ENCODE results near the gene NONO.
"Not testable (repeated sequence)": the region's sequence is repeated elsewhere in the genome, so short reads cannot be mapped to it uniquely, and the experiment has no call there.

The NONO gene

GRCh38 chrX:71302461-71303213, 19.2 kb downstream of the NONO start:
- DNase-seq (ENCODE audit: extremely low read depth, insufficient read length) = no peak
- Histone ChIP-seq H3K36me3 (ENCODE audit: control insufficient read depth, insufficient read depth, low read length) (peaks cover 6% of the 10 kb centered on the region), H3K4me3 (replicated peaks; ENCODE audit: low read depth, low read length) (no peak overlapping the region), H3K27me3 (replicated peaks; ENCODE audit: control insufficient read depth, insufficient read depth, low read length) (no peaks in the 10 kb centered on the region)
- TF ChIP-seq CTCF (IDR thresholded peaks at IDR 0.05; ENCODE audit: insufficient read depth, low read length, poor library complexity, severe bottlenecking) = no peak

GRCh38 chrX:71304561-71304960, 21.1 kb downstream of the NONO start:
- no peaks in the 10 kb centered on the region for H3K27me3 ChIP-seq (replicated peaks; ENCODE audit: control insufficient read depth, insufficient read depth, low read length)
- H3K4me3 ChIP-seq (replicated peaks; ENCODE audit: low read depth, low read length) = no peak overlapping the region
- no peak for DNase-seq (ENCODE audit: extremely low read depth, insufficient read length)
- no peak for TF ChIP-seq CTCF (IDR thresholded peaks at IDR 0.05; ENCODE audit: insufficient read depth, low read length, poor library complexity, severe bottlenecking)
- no peaks in the 10 kb centered on the region; the same call in 1 of the 2 replicates for H3K36me3 ChIP-seq (ENCODE audit: control insufficient read depth, insufficient read depth, low read length)

DNA sequence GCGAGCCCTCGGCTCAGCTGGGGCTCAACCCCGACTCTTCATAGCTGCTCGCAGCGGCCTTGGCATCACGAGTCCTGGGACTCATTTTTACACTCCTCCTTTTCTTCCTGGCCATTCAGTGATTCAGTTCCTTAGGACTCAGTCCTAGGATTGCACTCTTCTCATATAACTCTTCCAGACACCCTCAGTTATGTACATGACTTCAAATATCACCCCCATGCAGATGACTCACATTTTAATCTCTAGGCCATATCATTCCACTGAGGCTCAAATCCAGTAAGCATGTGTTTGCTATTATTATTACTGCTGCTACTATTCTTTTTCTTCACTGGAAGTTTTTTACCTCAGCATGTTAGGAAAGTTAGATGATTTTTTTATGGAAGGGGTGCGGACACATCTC, 32.5 kb downstream of the NONO start:
- H3K4me3 ChIP-seq (replicated peaks; ENCODE audit: low read depth, low read length) = no peak overlapping the region
- TF ChIP-seq CTCF (IDR thresholded peaks at IDR 0.05; ENCODE audit: insufficient read depth, low read length, poor library complexity, severe bottlenecking) = no peak
- no peaks in the 10 kb centered on the region for H3K36me3 ChIP-seq (ENCODE audit: control insufficient read depth, insufficient read depth, low read length)
- no peak for DNase-seq (ENCODE audit: extremely low read depth, insufficient read length)
- no peaks in the 10 kb centered on the region for H3K27me3 ChIP-seq (replicated peaks; ENCODE audit: control insufficient read depth, insufficient read depth, low read length)

DNA sequence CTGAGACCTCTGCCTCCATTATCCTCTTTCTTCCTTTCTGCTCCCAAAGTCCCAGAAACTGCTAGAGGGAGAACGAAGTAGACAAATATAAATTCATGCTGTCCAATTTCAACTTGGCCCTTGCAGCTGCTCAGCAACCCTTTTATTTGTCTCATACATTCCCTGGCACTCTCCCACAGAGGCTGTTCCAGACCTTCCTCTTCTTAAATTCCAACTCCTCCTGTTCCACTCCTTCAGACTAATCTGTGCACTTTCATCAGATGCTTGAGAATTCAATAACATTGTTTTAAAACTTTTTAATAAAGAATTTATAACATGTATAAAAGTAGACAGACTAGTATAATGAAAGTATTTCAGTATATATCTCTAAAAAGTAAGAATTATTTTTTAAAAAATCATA, 33.5 kb downstream of the NONO start:
- H3K27me3 ChIP-seq (replicated peaks; ENCODE audit: control insufficient read depth, insufficient read depth, low read length); DNase-seq (ENCODE audit: extremely low read depth, insufficient read length); H3K36me3 ChIP-seq (ENCODE audit: control insufficient read depth, insufficient read depth, low read length); H3K4me3 ChIP-seq (replicated peaks; ENCODE audit: low read depth, low read length): not testable (repeated sequence)

GRCh38 chrX:71320126-71320525, 36.7 kb downstream of the NONO start:
- no peak for TF ChIP-seq CTCF (IDR thresholded peaks at IDR 0.05; ENCODE audit: insufficient read depth, low read length, poor library complexity, severe bottlenecking)
- Histone ChIP-seq H3K36me3 (ENCODE audit: control insufficient read depth, insufficient read depth, low read length) (no peaks in the 10 kb centered on the region), H3K4me3 (replicated peaks; ENCODE audit: low read depth, low read length) (no peak overlapping the region), H3K27me3 (replicated peaks; ENCODE audit: control insufficient read depth, insufficient read depth, low read length) (no peaks in the 10 kb centered on the region)
- DNase-seq (ENCODE audit: extremely low read depth, insufficient read length) = no peak

- no peak overlapping the region for H3K4me3 ChIP-seq (replicated peaks; ENCODE audit: low read depth, low read length)
- TF ChIP-seq CTCF (IDR thresholded peaks at IDR 0.05; ENCODE audit: insufficient read depth, low read length, poor library complexity, severe bottlenecking) = no peak
- no peak for DNase-seq (ENCODE audit: extremely low read depth, insufficient read length)
- H3K27me3 ChIP-seq (replicated peaks; ENCODE audit: control insufficient read depth, insufficient read depth, low read length) = no peaks in the 10 kb centered on the region
- no peaks in the 10 kb centered on the region for H3K36me3 ChIP-seq (ENCODE audit: control insufficient read depth, insufficient read depth, low read length)
Measured at GRCh38 chrX:71321731-71322130, 38.3 kb downstream of the NONO start.

- H3K4me3 ChIP-seq (replicated peaks; ENCODE audit: low read depth, low read length); DNase-seq (ENCODE audit: extremely low read depth, insufficient read length); H3K36me3 ChIP-seq (ENCODE audit: control insufficient read depth, insufficient read depth, low read length); H3K27me3 ChIP-seq (replicated peaks; ENCODE audit: control insufficient read depth, insufficient read depth, low read length): not testable (repeated sequence)
Measured at GRCh38 chrX:71324452-71324851, 41.0 kb downstream of the NONO start.
